DMS53 treated with DMSO at 0.1 percent for 48 hours (cell line): ENCODE measurements around the gene SYT14.
"Not testable (repeated sequence)": the region's sequence is repeated elsewhere in the genome, so short reads cannot be mapped to it uniquely, and the experiment has no call there.

Experiments
- DNase-seq: peaks from one replicate; lab custom pipeline; 2025; ENCODE audit not compliant: unreplicated experiment; lab: John Stamatoyannopoulos, UW

SYT14 gene

DNA sequence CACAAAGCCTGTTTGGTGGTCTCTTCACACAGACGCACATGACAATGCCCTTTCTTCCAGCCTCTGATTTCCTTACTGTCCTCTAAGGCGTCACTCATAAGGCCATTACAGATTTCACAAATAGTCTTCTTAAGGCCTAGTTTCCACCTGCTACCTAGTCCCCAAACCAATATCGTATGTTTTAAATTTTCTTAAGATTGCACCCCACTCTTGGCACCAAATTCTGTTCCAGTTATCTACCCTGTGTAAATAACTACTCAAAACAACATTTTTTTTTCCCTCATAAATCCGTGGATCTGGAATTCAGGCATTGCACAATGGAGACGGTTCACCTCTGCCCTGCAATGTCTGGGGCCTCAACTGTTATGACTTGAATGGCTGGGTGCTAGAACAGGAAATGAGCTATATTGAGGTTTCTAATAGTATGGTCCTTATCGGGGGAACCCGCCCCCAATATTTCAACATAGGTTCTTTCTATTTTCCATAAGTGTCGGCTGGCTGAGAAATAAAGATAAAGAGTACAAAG lies 257.7 kb downstream of the SYT14 start:
- DNase-seq, result no peak

DNA sequence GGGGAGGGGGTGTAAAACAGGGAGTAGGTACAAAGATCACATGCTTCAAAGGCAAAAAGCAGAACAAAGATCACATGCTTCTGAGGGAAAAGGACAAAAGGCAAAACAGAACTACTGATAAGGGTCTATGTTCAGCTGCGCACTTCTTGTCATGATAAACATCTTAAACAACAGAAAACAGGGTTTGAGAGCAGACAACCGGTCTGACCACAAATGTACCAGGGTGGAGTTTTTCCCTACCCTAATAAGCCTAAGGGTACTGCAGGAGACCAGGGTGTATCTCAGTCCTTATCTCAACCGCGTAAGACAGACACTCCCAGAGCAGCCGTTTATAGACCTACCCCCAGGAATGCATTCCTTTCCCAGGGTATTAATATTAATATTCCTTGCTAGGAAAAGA lies 258.2 kb downstream of the SYT14 start:
- not testable (repeated sequence) for DNase-seq

GRCh38 chr1:210198840-210199239 lies 260.8 kb downstream of the SYT14 start:
- no peak for DNase-seq

- DNase-seq, result peak; percentile 4
Observed at GRCh38 chr1:210200124-210200736, 262.2 kb downstream of the SYT14 start.

- DNase-seq, result no peak
Observed at GRCh38 chr1:210201681-210202080, 263.7 kb downstream of the SYT14 start.

DNA sequence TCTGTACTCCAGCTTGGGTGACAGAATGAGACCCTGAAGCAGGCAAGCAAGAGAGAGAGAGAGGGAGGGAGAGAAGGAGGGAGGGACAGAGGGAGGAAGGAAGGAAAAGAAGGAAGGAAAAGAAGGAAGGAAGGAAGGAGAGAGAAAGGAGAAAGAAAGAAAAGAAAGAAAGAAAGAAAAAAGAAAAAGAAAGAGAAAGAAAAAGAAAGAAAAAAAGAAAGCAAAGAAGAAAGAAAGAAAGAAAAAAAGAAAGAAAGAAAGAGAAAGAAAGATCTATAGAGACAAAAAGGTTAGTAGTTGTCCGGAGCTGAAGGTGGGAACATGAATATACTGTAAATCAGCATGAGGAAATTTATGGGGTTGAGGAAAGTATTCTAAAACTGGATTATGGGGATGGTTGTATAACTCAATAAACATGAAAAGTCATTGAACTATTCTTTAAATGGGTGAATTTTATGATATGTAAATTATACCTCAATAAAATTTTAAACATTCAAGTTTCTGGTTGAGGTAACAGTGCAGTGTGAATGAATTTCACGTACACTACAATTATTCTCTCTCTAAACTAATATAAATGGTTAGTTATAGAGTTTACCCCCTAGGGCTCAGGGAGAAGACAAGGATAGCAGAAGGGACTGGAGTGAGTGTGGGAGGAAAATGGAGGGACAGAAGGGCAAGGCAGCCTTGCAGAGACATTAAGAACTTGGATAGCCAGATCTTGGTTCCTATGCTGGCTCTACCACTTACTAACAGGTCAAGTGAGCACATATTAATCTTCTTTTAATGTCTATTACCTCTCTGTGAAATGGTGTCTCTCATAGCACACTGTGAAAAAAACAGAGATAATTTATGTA lies 269.8 kb downstream of the SYT14 start:
- DNase-seq, result no peak

- no peak for DNase-seq
Observed at GRCh38 chr1:210213335-210213734, 275.3 kb downstream of the SYT14 start.

DNA sequence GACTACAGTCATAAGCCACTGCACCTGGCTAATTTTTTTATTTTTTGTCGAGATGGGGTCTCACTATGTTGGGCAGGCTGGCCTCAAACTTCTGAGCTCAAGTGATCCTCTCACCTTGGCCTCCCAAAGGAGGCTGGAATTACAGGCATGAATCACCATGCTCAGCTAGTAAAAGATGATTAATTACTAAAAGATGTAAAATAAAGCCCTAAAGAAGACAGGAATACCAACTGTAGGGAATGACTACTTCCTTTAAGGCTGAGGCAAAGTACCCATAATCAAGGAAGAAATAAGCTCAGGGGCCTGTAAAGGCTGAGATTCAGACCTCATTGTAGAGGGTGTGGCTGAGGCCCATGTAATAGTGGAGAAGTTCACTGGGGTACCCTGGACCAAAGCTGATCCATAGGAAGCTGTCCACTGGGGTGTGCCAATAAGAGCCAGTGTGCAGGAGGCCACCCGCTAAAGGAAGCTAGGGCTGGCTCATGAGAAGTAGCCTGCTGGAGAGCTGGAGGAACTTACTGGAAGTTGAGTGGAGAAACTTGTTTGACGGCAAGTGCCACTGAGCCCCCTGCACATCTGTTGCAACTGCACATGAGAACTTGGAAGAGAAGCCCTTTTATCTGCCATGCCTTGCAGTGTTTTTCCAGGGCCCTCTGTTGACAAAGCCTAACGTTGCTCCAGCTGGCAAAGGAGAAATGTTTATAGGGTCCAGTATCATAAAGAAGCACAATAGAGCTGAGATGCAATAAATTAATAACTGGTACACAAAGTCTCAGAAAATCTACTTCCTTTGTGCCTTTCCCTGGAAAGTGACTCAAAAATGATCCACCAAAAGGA lies 276.8 kb downstream of the SYT14 start:
- no peak for DNase-seq

- no peak for DNase-seq
Observed at GRCh38 chr1:210217482-210217881, 279.5 kb downstream of the SYT14 start.

- no peak for DNase-seq
Observed at GRCh38 chr1:210218047-210218446, 280.0 kb downstream of the SYT14 start.
